ENCODE data around the gene IPO4. TPM values are rescaled to one million over a fixed set of nuclear protein-coding genes. Genes with fewer than 3 reads are reported as not detected.
"Not testable (repeated sequence)": the region's sequence is repeated elsewhere in the genome, so short reads cannot be mapped to it uniquely, and the experiment has no call there.

IPO4 gene
- total and polyA plus RNA-seq, 2 of the 8 experiments (the other 6 are each of a cell fraction or from before 2014, with no cell fraction given) = 55.5 to 108 TPM

DNA sequence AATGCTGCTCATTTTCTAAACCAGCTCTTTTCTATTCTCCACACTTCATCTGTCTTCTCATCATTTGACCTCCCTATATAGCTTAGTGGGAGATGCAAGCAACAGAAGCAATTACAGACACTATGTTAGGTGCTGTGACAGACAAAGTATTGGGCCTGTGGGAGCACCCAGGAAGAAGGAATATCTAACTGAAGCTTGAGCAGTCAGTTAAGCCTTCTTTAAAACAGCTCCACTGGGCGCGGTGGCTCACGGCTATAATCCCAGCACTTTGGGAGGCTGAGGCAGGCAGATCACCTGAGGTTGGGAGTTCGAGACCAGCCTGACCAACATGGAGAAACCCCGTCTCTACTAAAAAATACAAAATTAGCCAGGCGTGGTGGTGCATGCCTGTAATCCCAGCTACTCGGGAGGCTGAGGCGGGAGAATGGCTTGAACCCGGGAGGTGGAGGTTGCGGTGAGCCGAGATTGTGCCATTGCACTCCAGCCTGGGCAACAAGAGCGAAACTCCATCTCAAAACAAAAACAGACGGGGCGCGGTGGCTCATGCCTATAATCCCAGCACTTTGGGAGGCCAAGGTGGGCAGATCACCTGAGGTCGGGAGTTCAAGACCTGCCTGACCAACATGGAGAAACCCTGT is 14.8 kb upstream of the IPO4 start:
- peak overlapping the region; percentile 50 for H4K5ac ChIP-seq (ENCODE audit: insufficient read length, low read depth, low read length)
- H2BK20ac ChIP-seq (ENCODE audit: low read length); H4K20me1 ChIP-seq (replicated peaks in 1 of 2; ENCODE audit: control insufficient read depth in 1 of 2, insufficient read depth in 2 of 2, low read length in 2 of 2); H3K27me3 ChIP-seq (replicated peaks in 1 of 4; ENCODE audit: control insufficient read depth in 3 of 4, extremely low read depth in 1 of 4, insufficient read depth in 3 of 4, low read length in 3 of 4); H2AFZ ChIP-seq (ENCODE audit: low read length); DNase-seq (ENCODE audit: low read depth in 1 of 2, low spot score in 2 of 2); H4K8ac ChIP-seq (ENCODE audit: extremely low read depth, insufficient read depth, low read length); H4K91ac ChIP-seq (replicated peaks; ENCODE audit: insufficient read length, low read length); H2BK15ac ChIP-seq (ENCODE audit: low read length); H3K4me1 ChIP-seq (replicated peaks in 1 of 4; ENCODE audit: control insufficient read depth in 3 of 4, insufficient read depth in 4 of 4, low read length in 3 of 4); H3K79me1 ChIP-seq (ENCODE audit: low read depth, low read length); H3K79me2 ChIP-seq (ENCODE audit: control insufficient read depth in 1 of 2, insufficient read depth in 2 of 2, low read length in 2 of 2); H3K9me3 ChIP-seq (ENCODE audit: insufficient read depth in 2 of 2, low read depth in 1 of 2, low read length in 1 of 2); H3K56ac ChIP-seq (replicated peaks; ENCODE audit: insufficient read length, low read depth, low read length); H3K14ac ChIP-seq (ENCODE audit: insufficient read length); FAIRE-seq; H3K18ac ChIP-seq (ENCODE audit: extremely low read depth, low read length); H3K23ac ChIP-seq (ENCODE audit: insufficient read length); H3K23me2 ChIP-seq (ENCODE audit: low read depth, low read length): not testable (repeated sequence)
- H3K36me3 ChIP-seq (ENCODE audit: control insufficient read depth in 2 of 4, insufficient read depth in 4 of 4, low read length in 3 of 4) = peaks cover 9 to 39% (median 25%) of the 10 kb centered on the region in 4 experiments; a peak in 7 of 8 replicates
- ChIA-PET POLR2A (ENCODE audit: partially characterized antibody) (interaction anchor here (0.7 to 5.0 kb wide), 9 partner anchors 8 to 102 kb away, joined by 3 to 24 read pairs (median 6); partner anchors contain the start of genes CHMP4A, IPO4, MDP1 and REC8), CTCF (ENCODE audit: partially characterized antibody) (interaction anchor here (1.0 to 2.3 kb wide), 2 partner anchors 11 to 14 kb away, joined by 3 to 9 read pairs; partner anchors contain the start of gene CHMP4A)
- H3K4ac ChIP-seq (replicated peaks; ENCODE audit: insufficient read length, low read depth, low read length) = peak overlapping the region; percentile 74
- H3K27ac ChIP-seq (ENCODE audit: low read depth, low read length) = peak overlapping the region; percentile 63; the same call in 1 of the 2 replicates
- H2BK120ac ChIP-seq (replicated peaks; ENCODE audit: low read depth, low read length) = peak overlapping the region; percentile 86
- H3K9ac ChIP-seq (replicated peaks in 1 of 4; ENCODE audit: extremely low read depth in 1 of 4, low read depth in 3 of 4, low read length in 3 of 4) = peak overlapping the region in 1 of 4 experiments; percentile 32; a peak in 1 of 7 replicates
- H2BK12ac ChIP-seq (ENCODE audit: low read depth, low read length) = peak overlapping the region; percentile 88; the same call in 1 of the 2 replicates
- peak overlapping the region; percentile 45 to 48; a peak in 2 of 4 replicates for H3K4me2 ChIP-seq (ENCODE audit: insufficient read depth in 1 of 2, low read depth in 2 of 2, low read length in 2 of 2)
- peak overlapping the region in 1 of 4 experiments; percentile 36; a peak in 2 of 8 replicates for H3K4me3 ChIP-seq (ENCODE audit: extremely low read depth in 1 of 4, insufficient read depth in 2 of 4, low read depth in 3 of 4, low read length in 4 of 4)
- 0 out of 2 replicates have a peak overlapping the region, but pooled peaks have one; percentile 33 for H2AK5ac ChIP-seq (ENCODE audit: low read depth, low read length)
- peak overlapping the region; percentile 89; the same call in 1 of the 2 replicates for H2BK5ac ChIP-seq (ENCODE audit: low read depth, low read length)
- WGBS, 2 experiments (ENCODE audit: extremely low coverage in 1 of 2, insufficient coverage in 1 of 2, insufficient read length in 1 of 2, insufficient replicate concordance in 2 of 2, low coverage in 1 of 2, low lambda C conversion rate in 2 of 2, missing lambda C conversion rate in 1 of 2) = 88% methylated on average over 16 of the region's 16 CpGs; no CpG with 5 or more reads in 1 of the 2 experiments

Data from H1 (cell line).